GM18873 (cell line): ENCODE data around the gene SLF2.
A peak's percentile ranks its signal among the peaks of the same experiment; 100 is the strongest.

Experiments
- ATAC-seq: cut with Tn5 transposase; IDR thresholded peaks from one replicate; pipeline ENCODE4 v1.9.1; 2021; ENCODE audit warnings: mild to moderate bottlenecking, moderate library complexity, moderate number of reproducible peaks; ENCODE audit not compliant: unreplicated experiment, low FRiP score

Gene SLF2

GRCh38 chr10:100977436-100977835 is 64.7 kb downstream of the SLF2 start:
- ATAC-seq = no peak

- ATAC-seq = no peak
Measured at GRCh38 chr10:100978121-100978900, 65.5 kb downstream of the SLF2 start.

DNA sequence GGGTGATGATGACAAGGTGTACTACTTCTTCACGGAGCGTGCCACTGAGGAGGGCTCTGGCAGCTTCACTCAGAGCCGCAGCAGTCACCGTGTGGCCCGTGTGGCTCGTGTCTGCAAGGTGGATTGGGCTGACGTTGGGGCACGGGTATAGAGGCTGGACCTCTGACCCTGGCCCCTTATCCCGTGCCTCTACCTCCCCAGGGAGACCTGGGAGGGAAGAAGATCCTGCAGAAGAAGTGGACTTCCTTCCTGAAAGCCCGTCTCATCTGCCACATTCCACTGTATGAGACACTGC is 66.1 kb downstream of the SLF2 start:
- ATAC-seq = no peak

- no peak for ATAC-seq
Measured at GRCh38 chr10:100979791-100980272, 67.1 kb downstream of the SLF2 start.

- ATAC-seq = no peak
Measured at GRCh38 chr10:100980311-100980710, 67.5 kb downstream of the SLF2 start.

GRCh38 chr10:100980711-100981110 is 67.9 kb downstream of the SLF2 start:
- ATAC-seq = no peak

DNA sequence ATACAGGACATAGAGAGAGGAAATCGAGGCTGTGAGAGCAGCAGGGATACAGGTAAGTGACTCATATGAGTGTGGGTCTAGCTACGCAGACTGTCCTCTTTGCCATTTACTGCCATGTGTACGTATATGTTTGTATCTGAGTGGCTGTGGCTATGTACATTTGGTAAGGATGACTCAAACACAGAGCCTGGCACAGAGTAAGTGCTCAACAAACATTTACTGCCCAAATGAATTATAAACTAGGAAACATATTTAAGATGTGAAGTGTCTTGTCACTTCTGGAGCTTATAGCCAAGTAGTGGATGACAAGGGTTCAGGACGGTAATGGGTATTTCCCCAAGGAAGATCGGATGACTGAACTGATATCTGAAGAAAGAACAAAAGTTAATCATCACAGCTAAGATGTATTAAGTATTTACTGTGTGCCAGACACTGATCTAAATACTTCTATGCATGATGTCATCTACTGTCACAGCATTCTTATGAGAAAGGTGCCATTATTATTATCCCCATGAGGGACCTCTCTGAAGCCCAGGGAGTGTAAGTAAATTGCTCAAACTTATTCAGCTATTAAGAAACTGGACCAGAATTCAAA is 68.5 kb downstream of the SLF2 start:
- ATAC-seq = no peak

GRCh38 chr10:100982916-100983830 is 70.4 kb downstream of the SLF2 start:
- no peak for ATAC-seq

- no peak for ATAC-seq
Measured at GRCh38 chr10:100983868-100984671, 71.3 kb downstream of the SLF2 start.

DNA sequence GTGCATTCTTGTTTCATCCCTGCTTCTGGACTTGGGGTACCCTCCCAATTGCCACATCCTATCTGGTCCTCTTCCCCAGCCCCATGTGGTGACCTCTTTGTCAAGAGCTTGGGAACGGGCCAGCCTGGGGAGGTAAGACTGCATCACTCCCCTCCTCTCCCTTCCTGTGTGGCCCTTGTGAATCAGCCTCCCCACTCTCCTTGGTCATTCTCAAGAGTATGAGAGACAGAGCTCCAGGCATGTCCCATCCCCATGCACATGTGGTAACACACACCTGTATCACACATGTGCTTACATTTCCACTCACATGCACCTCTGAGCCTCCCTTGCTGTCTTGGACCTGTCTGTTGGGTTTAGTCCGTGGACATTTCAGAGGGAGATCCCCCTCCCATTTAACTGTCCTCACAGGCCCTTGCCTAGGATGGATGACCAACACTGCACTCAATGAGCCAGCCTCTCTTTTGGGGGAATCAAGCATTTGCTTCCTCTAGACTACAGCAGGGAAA is 72.0 kb downstream of the SLF2 start:
- ATAC-seq = no peak

- ATAC-seq = no peak
Measured at GRCh38 chr10:100985336-100985735, 72.6 kb downstream of the SLF2 start.

DNA sequence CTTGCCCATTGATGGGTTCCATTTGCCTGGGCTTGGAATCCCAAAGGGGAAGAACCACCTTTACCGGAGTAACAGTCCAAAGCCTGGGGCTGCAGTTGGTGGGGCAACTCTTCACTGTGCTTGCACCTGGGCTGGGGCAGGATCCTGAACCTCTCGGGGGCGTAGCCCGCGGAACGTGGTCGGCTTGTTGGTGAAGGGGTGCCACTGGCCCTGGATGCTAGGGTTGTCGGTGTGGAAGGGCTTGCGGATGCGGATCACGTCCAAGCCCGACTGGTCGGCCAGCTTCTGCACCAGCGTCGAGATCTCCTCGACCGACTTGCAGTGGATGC is 73.8 kb downstream of the SLF2 start:
- no peak for ATAC-seq

GRCh38 chr10:100986952-100987684 is 74.4 kb downstream of the SLF2 start, which contains the start of the genes MRPL43 and TWNK:
Gene MRPL43, minus strand, starts transcription at chr10:100987497. Its CDS starts 54 bp downstream, at chr10:100987443.
Gene TWNK, plus strand, starts transcription at chr10:100987543. Its CDS starts 668 bp downstream, at chr10:100988211.
- peak; percentile 54 for ATAC-seq

DNA sequence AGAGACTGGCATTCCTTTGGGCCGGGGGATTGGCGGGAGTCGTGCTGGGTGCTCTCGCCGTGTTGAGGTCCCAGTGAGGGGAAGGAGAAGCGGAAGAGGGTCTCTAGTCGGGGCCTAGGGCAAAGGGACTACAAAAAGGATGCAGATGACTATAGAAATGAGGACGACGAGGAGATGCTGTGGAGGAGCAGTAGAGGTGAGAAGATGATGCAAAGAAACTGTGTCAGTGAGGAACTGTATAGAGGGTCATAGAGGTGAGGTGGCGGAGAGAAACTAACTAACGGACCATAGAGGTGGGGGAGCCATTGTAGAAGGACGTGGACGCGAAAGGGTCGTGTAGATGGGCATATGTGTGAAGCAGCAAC is 74.9 kb downstream of the SLF2 start:
- ATAC-seq = no peak

- ATAC-seq = no peak
Measured at GRCh38 chr10:100988166-100988565, 75.4 kb downstream of the SLF2 start.

- ATAC-seq = no peak
Measured at GRCh38 chr10:100989088-100989487, 76.3 kb downstream of the SLF2 start.

GRCh38 chr10:100993986-100994708 is 81.4 kb downstream of the SLF2 start:
- no peak for ATAC-seq

- no peak for ATAC-seq
Measured at GRCh38 chr10:100995181-100995580, 82.4 kb downstream of the SLF2 start.
